Measurements from ENCODE around the gene FAM25A.

FAM25A gene

DNA sequence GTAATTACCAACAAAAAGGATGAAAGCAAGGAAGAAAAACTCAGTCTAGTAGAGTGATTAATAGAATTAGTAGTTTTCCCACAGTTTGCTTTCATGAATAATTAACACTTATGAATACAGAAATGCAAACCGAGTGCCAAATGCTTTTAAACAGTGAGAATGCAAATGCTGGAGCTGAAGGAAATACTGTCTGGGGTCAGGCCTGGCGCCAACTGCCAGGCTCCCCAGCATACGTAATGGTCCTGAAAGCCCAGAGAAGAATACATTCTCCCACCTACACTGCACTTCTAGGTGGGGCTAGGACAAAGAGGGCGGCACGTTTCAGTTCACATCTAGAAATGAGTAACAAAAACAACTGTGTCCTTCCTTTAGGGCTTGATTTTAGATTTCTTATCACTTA lies 44.6 kb downstream of the FAM25A start:
- no peak for DNase-seq (ENCODE audit: low spot score)

- DNase-seq (ENCODE audit: low spot score): no peak
Observed at GRCh38 chr10:87066178-87066577, 46.1 kb downstream of the FAM25A start.

GRCh38 chr10:87066865-87067264 lies 46.8 kb downstream of the FAM25A start:
- no peak for DNase-seq (ENCODE audit: low spot score)

GRCh38 chr10:87068281-87068680 lies 48.2 kb downstream of the FAM25A start:
- no peak for DNase-seq (ENCODE audit: low spot score)

GRCh38 chr10:87072449-87072848 lies 52.4 kb downstream of the FAM25A start:
- DNase-seq (ENCODE audit: low spot score): no peak

All from kidney capillary endothelial cell (primary cell).